ENCODE data around the gene ZFPM1. TPM values are rescaled to one million over a fixed set of nuclear protein-coding genes. Genes with fewer than 3 reads are reported as not detected.
A peak's percentile ranks its signal among the peaks of the same experiment; 100 is the strongest.

ZFPM1 gene
- total RNA-seq, 2 donors from 2014 or later, result 18.1 to 21.5 TPM

DNA sequence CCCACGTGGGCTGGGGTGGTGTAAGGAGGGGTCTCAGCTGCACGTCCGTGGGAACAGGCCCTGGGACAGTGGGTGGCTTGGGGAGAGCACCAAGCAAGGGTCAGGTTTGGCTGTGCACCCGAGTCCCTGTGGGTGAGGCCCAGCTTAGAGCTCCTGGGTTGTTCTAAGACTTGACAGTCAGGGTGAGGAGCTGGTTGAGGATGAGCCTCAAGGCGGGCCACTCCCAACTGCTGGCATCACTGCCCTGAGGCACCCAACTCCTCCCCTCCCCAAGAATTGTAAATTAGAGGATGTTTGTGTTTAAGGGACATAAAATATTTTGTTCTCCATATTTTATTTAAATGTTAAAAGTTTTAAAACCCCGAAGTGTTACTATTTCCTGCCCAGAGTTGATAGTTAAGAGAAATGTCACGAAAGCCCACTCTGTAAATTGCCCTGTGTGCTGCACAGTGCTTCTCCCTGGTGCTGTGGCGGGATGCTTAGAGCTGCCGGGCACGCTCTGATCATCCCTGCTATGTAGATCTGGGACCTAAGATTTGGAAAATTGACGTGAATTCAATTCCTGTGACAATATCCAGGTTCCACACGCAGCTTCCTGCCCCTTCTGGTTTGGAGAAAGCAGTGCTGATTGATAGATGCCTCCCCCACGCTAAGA lies 133.0 kb downstream of the ZFPM1 start:
- Histone ChIP-seq H3K9ac (ENCODE audit: extremely low read depth, low read length, poor library complexity, severe bottlenecking) (no peak overlapping the region), H3K9me3 (ENCODE audit: control insufficient read depth, low read length) (no peaks in the 10 kb centered on the region), H3K36me3 (ENCODE audit: control insufficient read depth, insufficient read depth, low read length) (peaks cover 68% of the 10 kb centered on the region), H3K4me3 (ENCODE audit: low read length) (no peak overlapping the region), H3K27ac (ENCODE audit: low read depth, low read length) (no peak overlapping the region), H3K4me1 (ENCODE audit: control insufficient read depth, insufficient read depth, low read length) (peaks cover 4% of the 10 kb centered on the region), H3K27me3 (ENCODE audit: control insufficient read depth, insufficient read depth, low read length, poor library complexity, severe bottlenecking) (no peaks in the 10 kb centered on the region)
- peaks cover 13% of the 10 kb centered on the region for H3K4me1 Mint-ChIP-seq
- WGBS, 2 experiments (ENCODE audit: insufficient coverage in 1 of 2, insufficient read length in 1 of 2), result 96 to 97% methylated on average over 7 to 13 of the region's 13 CpGs
- H3K27ac Mint-ChIP-seq, result peak overlapping the region; percentile 69
- DNase-seq, result no peak
- no peak overlapping the region for H3K4me3 Mint-ChIP-seq
- TF ChIP-seq, protein P1, sequence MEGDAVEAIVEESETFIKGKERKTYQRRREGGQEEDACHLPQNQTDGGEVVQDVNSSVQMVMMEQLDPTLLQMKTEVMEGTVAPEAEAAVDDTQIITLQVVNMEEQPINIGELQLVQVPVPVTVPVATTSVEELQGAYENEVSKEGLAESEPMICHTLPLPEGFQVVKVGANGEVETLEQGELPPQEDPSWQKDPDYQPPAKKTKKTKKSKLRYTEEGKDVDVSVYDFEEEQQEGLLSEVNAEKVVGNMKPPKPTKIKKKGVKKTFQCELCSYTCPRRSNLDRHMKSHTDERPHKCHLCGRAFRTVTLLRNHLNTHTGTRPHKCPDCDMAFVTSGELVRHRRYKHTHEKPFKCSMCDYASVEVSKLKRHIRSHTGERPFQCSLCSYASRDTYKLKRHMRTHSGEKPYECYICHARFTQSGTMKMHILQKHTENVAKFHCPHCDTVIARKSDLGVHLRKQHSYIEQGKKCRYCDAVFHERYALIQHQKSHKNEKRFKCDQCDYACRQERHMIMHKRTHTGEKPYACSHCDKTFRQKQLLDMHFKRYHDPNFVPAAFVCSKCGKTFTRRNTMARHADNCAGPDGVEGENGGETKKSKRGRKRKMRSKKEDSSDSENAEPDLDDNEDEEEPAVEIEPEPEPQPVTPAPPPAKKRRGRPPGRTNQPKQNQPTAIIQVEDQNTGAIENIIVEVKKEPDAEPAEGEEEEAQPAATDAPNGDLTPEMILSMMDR (conservative IDR thresholded peaks at IDR 0.05), result no peak
- peaks cover 70% of the 10 kb centered on the region for H3K36me3 Mint-ChIP-seq (ENCODE audit: low read depth)
- no peaks in the 10 kb centered on the region for H3K9me3 Mint-ChIP-seq
- H3K27me3 Mint-ChIP-seq (ENCODE audit: insufficient read depth), result no peaks in the 10 kb centered on the region

Small RNAs within 50 kb of the gene (microRNA-seq; reads per million reads assigned to microRNA genes)
- gene MIR5189 (ENCODE audit: borderline microRNAs expressed), result not detected

Other genes with a start within 250 kb of the ZFPM1 start
- gene ZNF469, start 70.3 kb upstream of the ZFPM1 start, total RNA-seq, result 1 to 10 TPM in 1 of 2 donors, under 1 TPM in 1; 0.68 to 4.7 TPM
- 10 to 100 TPM; 75.4 to 76.6 TPM for gene ZC3H18, start 117.1 kb downstream of the ZFPM1 start, total RNA-seq
- not detected for gene IL17C, start 185.3 kb downstream of the ZFPM1 start, total RNA-seq
- 100 to 1,000 TPM; 188 to 220 TPM for gene CYBA, start 197.8 kb downstream of the ZFPM1 start, total RNA-seq
- 10 to 100 TPM; 79.8 to 81.4 TPM for gene MVD, start 209.8 kb downstream of the ZFPM1 start, total RNA-seq
- gene SNAI3, start 233.2 kb downstream of the ZFPM1 start, total RNA-seq, result 1 to 10 TPM in 1 of 2 donors, under 1 TPM in 1; 0.77 to 2.1 TPM